H1 (cell line): Measurements from ENCODE around the gene VPS13D. TPM values are rescaled to one million over a fixed set of nuclear protein-coding genes. Genes with fewer than 3 reads are reported as not detected.
"Not testable (repeated sequence)": the region's sequence is repeated elsewhere in the genome, so short reads cannot be mapped to it uniquely, and the experiment has no call there.

ENCODE experiments used
- CTCF ChIA-PET: fragments of 300-600 bp; sonication (Branson Sonifier 250); formaldehyde crosslinking; loops from one replicate; lab custom pipeline; 2021; ENCODE audit not compliant: partially characterized antibody; lab: Charles Lee
- POLR2A ChIA-PET: fragments of 300-600 bp; sonication (Branson Sonifier 250); formaldehyde crosslinking; loops from one replicate; lab custom pipeline; 2021; ENCODE audit warnings: inconsistent platforms; ENCODE audit not compliant: partially characterized antibody; lab: Charles Lee
- DNase-seq, 2 experiments: peaks; one replicate each; pipeline versions ENCODE4 v3.0.0 to v3.0.0-alpha.2; 2010 to 2022; ENCODE audit warnings: low spot score in 2 of 2, low read depth in 1 of 2, mixed read lengths in 1 of 2
- FAIRE-seq: peaks from 2 replicates; lab custom pipeline; 2011; peaks lifted over from hg19 to GRCh38; lab: Jason Lieb, UNC
- H2AFZ ChIP-seq: 2 replicates; pipeline ENCODE4 v1.8.1; 2012; ENCODE audit warnings: low read length, inconsistent platforms
- H2AK5ac ChIP-seq: 2 replicates; pipeline ENCODE4 v1.6.1; 2013; ENCODE audit warnings: low read depth, low read length
- H2BK120ac ChIP-seq: replicated peaks from 2 replicates; pipeline ENCODE3; 2013; ENCODE audit warnings: low read depth, low read length, inconsistent platforms
- H2BK12ac ChIP-seq: 2 replicates; pipeline ENCODE4 v1.6.1; 2013; ENCODE audit warnings: low read depth, low read length
- H2BK15ac ChIP-seq: 2 replicates; pipeline ENCODE4 v1.6.1; 2013; ENCODE audit warnings: low read length
- H2BK20ac ChIP-seq: 2 replicates; pipeline ENCODE4 v1.6.1; 2013; ENCODE audit warnings: low read length
- H2BK5ac ChIP-seq: 2 replicates; pipeline ENCODE4 v1.6.1; 2013; ENCODE audit warnings: low read depth, low read length
- H3K14ac ChIP-seq: 2 replicates; pipeline ENCODE4 v1.6.1; 2013; ENCODE audit warnings: inconsistent platforms; ENCODE audit not compliant: insufficient read length
- H3K18ac ChIP-seq: 2 replicates; pipeline ENCODE4 v1.6.1; 2013; ENCODE audit warnings: low read length; ENCODE audit errors: extremely low read depth
- H3K23ac ChIP-seq: 2 replicates; pipeline ENCODE4 v1.6.1; 2013; ENCODE audit warnings: inconsistent platforms; ENCODE audit not compliant: insufficient read length
- H3K23me2 ChIP-seq: 2 replicates; pipeline ENCODE4 v1.6.1; 2013; ENCODE audit warnings: low read depth, low read length
- H3K27ac ChIP-seq: 2 replicates; pipeline ENCODE4 v1.6.1; 2011; ENCODE audit warnings: low read depth, low read length, inconsistent platforms
- H3K27me3 ChIP-seq, 4 experiments: replicated peaks in 1 of 4; 1 replicate in 1 of 4; 2 replicates in 3 of 4; pipeline versions ENCODE4 v1.6.1 to v1.8.1; 2011 to 2013; ENCODE audit warnings: low read length in 3 of 4, mild to moderate bottlenecking in 3 of 4, inconsistent platforms in 2 of 4, mixed read lengths in 2 of 4, moderate library complexity in 1 of 4; ENCODE audit not compliant: control insufficient read depth in 3 of 4, insufficient read depth in 3 of 4; ENCODE audit errors: extremely low read depth in 1 of 4
- H3K36me3 ChIP-seq, 4 experiments: 2 replicates each; pipeline versions ENCODE4 v1.6.1 to v1.8.1; 2011 to 2013; ENCODE audit warnings: mild to moderate bottlenecking in 4 of 4, low read length in 3 of 4, moderate library complexity in 2 of 4, control low read depth in 1 of 4, inconsistent platforms in 1 of 4; ENCODE audit not compliant: insufficient read depth in 4 of 4, control insufficient read depth in 2 of 4
- H3K4ac ChIP-seq: replicated peaks from 2 replicates; pipeline ENCODE3; 2013; ENCODE audit warnings: low read length, low read depth, mixed read lengths, inconsistent platforms; ENCODE audit not compliant: insufficient read length
- H3K4me1 ChIP-seq, 4 experiments: replicated peaks in 1 of 4; 1 replicate in 1 of 4; 2 replicates in 3 of 4; pipeline versions ENCODE4 v1.6.1 to v1.8.1; 2011 to 2013; ENCODE audit warnings: low read length in 3 of 4, inconsistent platforms in 2 of 4, mixed read lengths in 1 of 4; ENCODE audit not compliant: insufficient read depth in 4 of 4, control insufficient read depth in 3 of 4
- H3K4me2 ChIP-seq, 2 experiments: 2 replicates each; pipeline versions ENCODE4 v1.6.1 to v1.8.1; 2011 to 2013; ENCODE audit warnings: low read depth in 2 of 2, low read length in 2 of 2, control low read depth in 1 of 2, inconsistent platforms in 1 of 2, mild to moderate bottlenecking in 1 of 2; ENCODE audit not compliant: insufficient read depth in 1 of 2
- H3K4me3 ChIP-seq, 4 experiments: fragments of 200-600, 300-600 bp in 1 of 4; sonication (generic), shearing (Covaris generic), sonication (Bioruptor Twin) in 1 of 4; 2 replicates each; pipeline versions ENCODE4 v1.5.1 to v1.8.1; 2011 to 2016; ENCODE audit warnings: low read length in 4 of 4, low read depth in 3 of 4, control low read depth in 2 of 4, inconsistent platforms in 2 of 4, mild to moderate bottlenecking in 2 of 4, mixed read lengths in 1 of 4, moderate library complexity in 1 of 4; ENCODE audit not compliant: insufficient read depth in 2 of 4; ENCODE audit errors: extremely low read depth in 1 of 4
- H3K56ac ChIP-seq: replicated peaks from 2 replicates; pipeline ENCODE3; 2013; ENCODE audit warnings: low read depth, mild to moderate bottlenecking, mixed read lengths, low read length, inconsistent platforms; ENCODE audit not compliant: insufficient read length
- H3K79me1 ChIP-seq: 2 replicates; pipeline ENCODE4 v1.6.1; 2013; ENCODE audit warnings: low read depth, low read length, control low read depth
- H3K79me2 ChIP-seq, 2 experiments: 2 replicates each; pipeline versions ENCODE4 v1.6.1 to v1.8.1; 2012 to 2013; ENCODE audit warnings: low read length in 2 of 2, mild to moderate bottlenecking in 2 of 2, inconsistent platforms in 1 of 2; ENCODE audit not compliant: insufficient read depth in 2 of 2, control insufficient read depth in 1 of 2
- H3K9ac ChIP-seq, 4 experiments: replicated peaks in 1 of 4; 1 replicate in 1 of 4; 2 replicates in 3 of 4; pipeline versions ENCODE4 v1.6.1 to v1.8.1; 2011 to 2013; ENCODE audit warnings: low read depth in 3 of 4, low read length in 3 of 4, control low read depth in 2 of 4, mild to moderate bottlenecking in 2 of 4, moderate library complexity in 2 of 4, inconsistent platforms in 1 of 4; ENCODE audit errors: extremely low read depth in 1 of 4
- H3K9me3 ChIP-seq, 2 experiments: 2 replicates each; pipeline versions ENCODE4 v1.6.1 to v1.8.1; 2012 to 2013; ENCODE audit warnings: mild to moderate bottlenecking in 2 of 2, moderate library complexity in 2 of 2, control low read depth in 1 of 2, inconsistent platforms in 1 of 2, low read depth in 1 of 2, low read length in 1 of 2, mixed read lengths in 1 of 2; ENCODE audit not compliant: insufficient read depth in 2 of 2
- H4K20me1 ChIP-seq, 2 experiments: replicated peaks in 1 of 2; 2 replicates each; pipeline versions ENCODE3 to v1.8.1; 2011 to 2013; ENCODE audit warnings: inconsistent platforms in 2 of 2, low read length in 2 of 2, mild to moderate bottlenecking in 1 of 2; ENCODE audit not compliant: insufficient read depth in 2 of 2, control insufficient read depth in 1 of 2
- H4K5ac ChIP-seq: 2 replicates; pipeline ENCODE4 v1.6.1; 2013; ENCODE audit warnings: low read length, low read depth, mixed read lengths, inconsistent platforms; ENCODE audit not compliant: insufficient read length
- H4K8ac ChIP-seq: 2 replicates; pipeline ENCODE4 v1.8.0; 2013; ENCODE audit warnings: mild to moderate bottlenecking, moderate library complexity, low read length, inconsistent platforms; ENCODE audit not compliant: insufficient read depth; ENCODE audit errors: extremely low read depth
- H4K91ac ChIP-seq: replicated peaks from 2 replicates; pipeline ENCODE3; 2013; ENCODE audit warnings: low read length, mixed read lengths, inconsistent platforms; ENCODE audit not compliant: insufficient read length
- WGBS, 2 experiments: shearing (Covaris generic) in 1 of 2; methylation state at CpG; one replicate each; pipeline versions ENCODE4 v1.1.6 to v1.1.7; 2013 to 2015; ENCODE audit warnings: low lambda C conversion rate in 2 of 2, mixed read lengths in 2 of 2, inconsistent platforms in 1 of 2, low coverage in 1 of 2, missing lambda C conversion rate in 1 of 2; ENCODE audit not compliant: insufficient replicate concordance in 2 of 2, insufficient coverage in 1 of 2, insufficient read length in 1 of 2; ENCODE audit errors: extremely low coverage in 1 of 2, missing lambda C conversion rate in 1 of 2; 5-methylcytosine and 5-hydroxymethylcytosine counted together
- polyA plus RNA-seq, 7 experiments: library from polyadenylated mRNA; depleted of rRNA in 3 of 7; stranded (reverse) in 5 of 7; unstranded in 2 of 7; fragments of >200 nt in 5 of 7; fragments of 200-250 nt in 2 of 7; gene quantifications; 1 replicate in 5 of 7; 2 replicates in 1 of 7; 4 replicates in 1 of 7; pipeline versions ENCODE4 v1.2.1 to v1.2.3, GENCODE V29; 2011 to 2013; ENCODE audit warnings: missing spikeins in 2 of 7, mixed read lengths in 2 of 7
- total RNA-seq: library from RNA; stranded (reverse); fragmentation: NEBNext Ultra II Directional; extraction: Animal tissue kit (Norgen Biotek cat#: 25700); gene quantifications from 2 replicates; pipeline ENCODE4 v1.2.1, GENCODE V29; 2021

The VPS13D gene
- total and polyA plus RNA-seq, 2 of the 8 experiments (the other 6 are each of a cell fraction or from before 2014, with no cell fraction given): 10.9 to 31.2 TPM

GRCh38 chr1:12456081-12456480, 226.3 kb downstream of the VPS13D start:
- H3K4me2 ChIP-seq, H3K23ac ChIP-seq, H3K9ac ChIP-seq, H3K9me3 ChIP-seq, H3K4me1 ChIP-seq, H3K56ac ChIP-seq, H3K36me3 ChIP-seq, H3K23me2 ChIP-seq, H2BK120ac ChIP-seq, H2AFZ ChIP-seq, H2BK15ac ChIP-seq, DNase-seq, H3K79me1 ChIP-seq, H4K91ac ChIP-seq, H4K8ac ChIP-seq, H3K4me3 ChIP-seq, H3K4ac ChIP-seq, H3K14ac ChIP-seq, H3K18ac ChIP-seq, CTCF ChIA-PET, H2BK5ac ChIP-seq, H3K27me3 ChIP-seq, H2AK5ac ChIP-seq, H4K5ac ChIP-seq, H3K79me2 ChIP-seq, H2BK12ac ChIP-seq, FAIRE-seq, H3K27ac ChIP-seq, H4K20me1 ChIP-seq, POLR2A ChIA-PET, H2BK20ac ChIP-seq: not testable (repeated sequence)
- WGBS, 2 experiments: 91% methylated on average over 7 of the region's 7 CpGs; no CpG with 5 or more reads in 1 of the 2 experiments
